22Rv1 (cell line): ENCODE results near the gene GPRIN2.
"Not testable (repeated sequence)": the region's sequence is repeated elsewhere in the genome, so short reads cannot be mapped to it uniquely, and the experiment has no call there.

Experiments
- H3K27ac ChIP-seq: fragments of 450-650 bp; 2 replicates; pipeline ENCODE4 v1.5.1; 2017
- ZFX ChIP-seq: fragments of 450-650 bp; IDR thresholded peaks from 2 replicates; pipeline ENCODE4 v1.6.1; 2017; ENCODE audit warnings: antibody characterized with exemption, borderline replicate concordance
- TF ChIP-seq, protein P1 (sequence below): fragments of 450-650 bp; IDR thresholded peaks from 2 replicates; pipeline ENCODE4 v1.5.1; 2017; ENCODE audit warnings: mild to moderate bottlenecking

Gene GPRIN2

DNA sequence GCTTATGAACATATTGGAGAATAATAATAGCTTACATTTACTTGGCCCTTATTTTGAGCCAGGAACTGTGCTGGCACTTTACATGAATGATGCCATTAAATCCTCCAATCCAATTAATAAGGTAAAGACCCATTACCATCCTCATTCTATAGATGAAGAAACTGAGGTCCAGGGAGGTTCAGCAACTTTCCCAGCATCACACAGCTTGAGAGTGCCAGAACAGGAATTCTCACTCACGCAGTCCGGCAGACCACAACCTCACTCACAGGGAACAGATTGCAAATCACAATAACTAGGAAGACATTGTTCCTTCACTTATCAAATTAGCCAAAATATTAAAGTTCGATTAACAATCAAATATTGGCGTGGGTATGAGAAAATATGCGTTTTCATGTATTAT is 18.3 kb downstream of the GPRIN2 start:
- TF ChIP-seq, protein P1, sequence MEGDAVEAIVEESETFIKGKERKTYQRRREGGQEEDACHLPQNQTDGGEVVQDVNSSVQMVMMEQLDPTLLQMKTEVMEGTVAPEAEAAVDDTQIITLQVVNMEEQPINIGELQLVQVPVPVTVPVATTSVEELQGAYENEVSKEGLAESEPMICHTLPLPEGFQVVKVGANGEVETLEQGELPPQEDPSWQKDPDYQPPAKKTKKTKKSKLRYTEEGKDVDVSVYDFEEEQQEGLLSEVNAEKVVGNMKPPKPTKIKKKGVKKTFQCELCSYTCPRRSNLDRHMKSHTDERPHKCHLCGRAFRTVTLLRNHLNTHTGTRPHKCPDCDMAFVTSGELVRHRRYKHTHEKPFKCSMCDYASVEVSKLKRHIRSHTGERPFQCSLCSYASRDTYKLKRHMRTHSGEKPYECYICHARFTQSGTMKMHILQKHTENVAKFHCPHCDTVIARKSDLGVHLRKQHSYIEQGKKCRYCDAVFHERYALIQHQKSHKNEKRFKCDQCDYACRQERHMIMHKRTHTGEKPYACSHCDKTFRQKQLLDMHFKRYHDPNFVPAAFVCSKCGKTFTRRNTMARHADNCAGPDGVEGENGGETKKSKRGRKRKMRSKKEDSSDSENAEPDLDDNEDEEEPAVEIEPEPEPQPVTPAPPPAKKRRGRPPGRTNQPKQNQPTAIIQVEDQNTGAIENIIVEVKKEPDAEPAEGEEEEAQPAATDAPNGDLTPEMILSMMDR, result no peak
- no peak overlapping the region for H3K27ac ChIP-seq

DNA sequence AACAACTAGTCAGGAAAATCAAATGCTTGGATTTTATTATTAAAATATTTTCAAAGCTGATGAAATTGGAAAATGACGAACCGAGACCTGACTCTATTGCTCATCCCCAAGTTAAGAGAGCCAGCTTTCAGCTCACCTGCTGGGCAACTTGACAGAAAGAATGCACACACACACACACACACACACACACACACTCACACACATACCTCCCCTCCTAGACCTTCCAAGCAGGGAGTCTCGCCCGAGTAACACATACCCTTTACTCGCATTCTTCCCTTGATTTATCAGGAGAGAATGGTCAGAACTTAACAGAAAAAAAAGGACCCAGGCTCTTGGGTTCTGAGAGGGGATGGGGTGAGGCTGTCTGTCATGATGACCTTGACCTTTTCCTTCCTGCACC is 19.1 kb downstream of the GPRIN2 start:
- no peak for TF ChIP-seq ZFX
- TF ChIP-seq, protein P1, result no peak
- no peak overlapping the region for H3K27ac ChIP-seq

DNA sequence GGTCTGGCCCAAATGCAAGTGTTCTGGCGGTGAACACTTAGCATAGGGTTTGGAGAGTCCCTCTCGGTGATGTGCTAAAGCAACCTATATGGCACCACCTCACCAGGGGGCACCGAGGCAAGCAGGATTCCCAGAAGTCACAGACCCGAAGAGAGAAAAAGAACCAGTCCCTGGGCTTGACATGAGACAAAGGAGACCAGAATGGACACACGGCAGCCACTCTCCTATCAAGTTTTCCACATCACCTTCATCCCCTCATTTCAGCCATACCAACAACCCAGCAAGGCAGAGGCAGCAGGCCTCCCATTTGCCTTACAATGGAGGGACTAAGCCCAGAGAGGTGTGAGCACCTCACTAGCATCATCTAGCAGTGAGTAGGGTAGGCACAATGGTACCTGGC is 19.7 kb downstream of the GPRIN2 start:
- H3K27ac ChIP-seq, result no peak overlapping the region
- TF ChIP-seq, protein P1, result no peak
- no peak for TF ChIP-seq ZFX

DNA sequence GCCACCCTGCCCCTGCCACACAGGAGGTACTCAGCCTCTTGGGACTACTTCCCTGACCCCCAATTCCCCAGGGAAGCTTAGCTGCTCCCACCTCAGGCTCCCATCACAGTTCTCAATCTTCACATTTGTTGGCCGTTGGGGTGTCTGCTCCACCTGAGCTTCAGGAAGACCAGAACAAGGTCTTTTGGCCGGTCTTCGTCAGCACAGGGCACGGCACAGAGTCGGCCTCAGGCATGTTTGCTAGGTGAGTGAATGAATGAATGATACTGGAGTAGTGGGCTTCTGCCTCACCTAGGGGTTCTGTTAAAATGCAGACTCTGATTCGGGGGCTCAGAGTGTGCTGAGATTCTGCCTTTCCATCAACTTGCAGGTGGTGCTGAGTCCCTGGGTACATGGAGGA is 20.3 kb downstream of the GPRIN2 start:
- no peak overlapping the region for H3K27ac ChIP-seq
- TF ChIP-seq, protein P1, result no peak
- TF ChIP-seq ZFX, result no peak

DNA sequence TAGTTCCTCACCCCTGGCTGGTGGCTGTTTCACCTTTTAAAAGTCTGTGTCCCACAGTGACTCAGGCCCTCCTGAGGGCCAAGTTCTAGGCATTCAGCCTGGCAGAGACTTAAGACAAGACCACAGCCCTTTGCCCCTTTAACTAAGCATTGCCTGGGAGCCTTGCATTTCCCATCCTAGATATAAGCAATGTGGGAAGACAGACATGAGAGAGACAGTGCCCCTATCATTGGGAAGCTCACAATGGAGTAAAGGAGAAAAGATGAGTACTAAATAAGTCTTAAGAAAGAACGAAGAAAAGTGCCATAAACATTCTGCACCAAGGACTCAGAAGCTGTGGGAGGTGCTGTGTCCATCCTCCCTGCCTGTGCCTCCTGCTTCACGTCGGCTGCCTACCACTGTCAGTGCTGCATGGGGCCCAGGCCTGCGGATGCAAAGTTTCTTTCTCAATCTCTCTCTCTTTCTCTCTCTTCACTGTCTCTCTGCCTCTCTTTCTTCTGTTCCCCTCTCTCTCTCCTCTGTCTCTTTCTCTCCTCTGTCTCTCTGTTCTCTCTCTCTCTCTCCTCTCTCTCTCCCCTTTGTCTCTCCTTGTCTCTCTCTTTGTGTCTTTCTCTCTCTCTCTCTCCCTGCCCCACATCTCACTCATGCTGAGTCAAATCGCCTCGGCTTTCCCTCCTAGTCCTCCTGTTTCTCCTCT is 21.5 kb downstream of the GPRIN2 start:
- TF ChIP-seq, protein P1, result no peak
- no peak for TF ChIP-seq ZFX
- H3K27ac ChIP-seq, result no peak overlapping the region

DNA sequence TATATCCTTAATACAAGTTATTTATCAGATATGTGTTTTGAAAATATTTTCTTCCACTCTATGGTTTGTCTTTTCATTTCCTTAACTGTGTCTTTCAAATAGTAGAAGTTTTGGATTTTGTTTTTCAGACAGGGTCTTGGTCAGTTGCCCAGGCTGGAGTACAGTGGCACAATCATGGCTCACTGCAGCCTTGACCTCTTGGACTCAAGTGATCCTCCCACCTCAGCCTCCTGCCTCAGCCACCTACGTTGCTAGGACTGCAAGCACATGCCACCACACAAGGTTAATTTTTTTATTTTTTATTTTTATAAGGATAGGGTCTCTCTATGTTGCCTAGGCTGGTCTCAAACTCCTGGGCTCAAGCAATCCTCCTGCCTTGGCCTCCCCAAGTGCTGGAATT is 24.2 kb downstream of the GPRIN2 start:
- not testable (repeated sequence) for H3K27ac ChIP-seq

DNA sequence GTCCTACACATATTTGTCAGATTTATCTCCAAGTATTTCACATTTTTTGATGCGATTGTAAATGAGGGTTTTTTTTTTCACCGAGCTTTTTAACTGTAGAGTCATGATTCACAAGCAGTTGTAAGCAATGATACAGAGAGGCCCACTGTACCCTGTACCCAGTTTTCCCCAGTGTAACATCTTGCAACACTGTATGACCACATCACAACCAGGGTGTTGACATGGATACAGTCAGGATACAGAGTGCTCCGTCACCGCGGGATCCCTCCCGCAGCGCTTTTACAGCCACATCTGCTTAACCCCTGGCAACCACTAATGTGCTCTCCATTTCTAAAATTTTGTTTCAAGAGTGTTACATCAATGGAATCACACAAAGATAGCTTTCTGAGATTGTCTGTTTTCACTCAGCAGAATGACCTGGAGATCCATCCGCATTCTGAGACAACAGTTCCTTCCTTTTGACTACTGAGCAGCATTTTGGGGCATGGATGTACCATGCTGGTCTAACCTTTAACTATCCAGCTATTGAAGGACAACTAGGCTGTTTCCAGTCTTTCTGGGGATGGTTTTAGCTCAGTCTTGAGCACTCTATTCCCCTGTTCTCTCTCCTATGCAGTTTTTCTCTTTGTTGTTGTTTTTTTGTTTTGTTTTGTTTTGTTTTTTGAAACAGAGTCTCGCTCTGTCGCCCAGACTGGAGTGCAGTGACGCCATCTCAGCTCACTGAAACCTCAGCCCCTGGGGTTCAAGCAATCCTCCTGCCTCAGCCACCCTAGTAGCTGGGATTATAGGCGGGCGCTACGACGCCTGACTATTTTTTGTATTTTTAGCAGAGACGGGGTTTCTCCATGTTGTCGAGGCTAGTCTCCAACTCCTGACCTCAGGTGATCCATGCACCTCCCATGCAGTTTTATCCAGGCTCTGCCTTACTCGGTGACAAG is 25.9 kb downstream of the GPRIN2 start:
- TF ChIP-seq, protein P1, result no peak
- H3K27ac ChIP-seq, result no peak overlapping the region

DNA sequence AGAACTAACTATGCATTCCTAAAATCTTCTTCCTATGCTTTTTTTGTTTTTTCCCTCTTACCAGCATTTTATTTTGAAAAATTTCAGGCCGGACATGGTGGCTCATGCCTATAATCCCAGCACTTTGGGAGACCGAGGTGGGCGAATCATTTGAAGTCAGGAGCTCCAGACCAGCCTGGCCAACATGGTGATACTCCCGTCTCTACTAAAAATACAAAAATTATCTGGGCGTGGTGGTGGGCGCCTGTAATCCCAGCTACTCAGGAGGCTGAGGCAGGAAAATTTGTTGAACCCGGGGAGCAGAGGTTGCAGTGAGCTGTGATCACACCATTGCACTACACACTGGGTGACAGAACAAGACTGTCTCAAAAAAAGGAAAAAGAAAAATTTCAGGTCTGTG is 26.7 kb downstream of the GPRIN2 start:
- not testable (repeated sequence) for H3K27ac ChIP-seq
